GM18861 (cell line): Measurements from ENCODE around the gene MAP7D1.
"Not testable (repeated sequence)": the region's sequence is repeated elsewhere in the genome, so short reads cannot be mapped to it uniquely, and the experiment has no call there.

Experiments
- ATAC-seq: cut with Tn5 transposase; IDR thresholded peaks from one replicate; pipeline ENCODE4 v1.9.1; 2021; ENCODE audit not compliant: unreplicated experiment

The MAP7D1 gene

DNA sequence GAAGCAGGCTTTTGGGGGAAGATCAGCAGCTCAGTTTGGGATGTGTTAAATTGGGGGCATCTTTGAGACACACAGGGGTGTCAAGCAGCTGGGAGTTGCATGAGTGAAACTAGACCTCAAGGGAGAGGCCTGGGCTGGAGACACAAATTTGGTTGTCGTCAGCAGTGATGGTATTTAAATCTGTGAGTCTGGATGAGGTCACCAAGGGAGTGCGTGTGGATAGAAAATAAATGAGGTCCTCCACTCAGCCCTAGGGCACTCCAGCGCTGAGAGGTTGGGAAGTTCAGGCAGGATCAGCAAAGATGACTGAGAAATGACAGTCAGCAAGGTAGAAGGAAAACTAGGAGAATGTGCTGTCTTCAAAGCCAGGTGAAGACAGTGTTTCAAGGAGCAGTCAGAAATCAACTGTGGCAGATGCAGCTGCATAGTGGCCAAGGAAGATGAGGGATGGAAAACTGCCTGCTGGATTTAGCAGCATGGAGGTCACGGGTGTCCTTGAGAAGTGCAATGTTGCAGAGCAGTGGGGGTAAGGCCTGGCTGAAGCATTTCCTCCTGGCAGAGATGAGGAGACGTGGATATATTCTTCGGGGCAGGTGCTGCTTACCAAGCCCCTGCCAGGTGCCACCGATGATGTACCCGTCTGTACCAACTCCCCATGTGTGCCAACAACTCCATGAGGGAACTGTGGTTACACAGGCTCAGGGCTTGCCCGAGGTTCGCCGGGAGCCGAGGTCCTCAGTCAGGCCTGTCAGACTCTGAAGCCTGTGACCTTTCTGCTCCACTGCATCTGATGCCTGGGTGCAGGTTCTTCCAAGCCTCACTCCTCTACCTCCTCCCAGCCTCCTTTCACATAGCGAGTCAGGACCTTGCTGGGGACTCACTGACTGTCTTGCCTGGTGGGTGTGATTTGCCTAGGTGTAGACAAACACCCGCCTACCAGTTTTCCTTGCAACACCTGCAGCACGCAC, 11.3 kb downstream of the MAP7D1 start:
- ATAC-seq, result no peak

DNA sequence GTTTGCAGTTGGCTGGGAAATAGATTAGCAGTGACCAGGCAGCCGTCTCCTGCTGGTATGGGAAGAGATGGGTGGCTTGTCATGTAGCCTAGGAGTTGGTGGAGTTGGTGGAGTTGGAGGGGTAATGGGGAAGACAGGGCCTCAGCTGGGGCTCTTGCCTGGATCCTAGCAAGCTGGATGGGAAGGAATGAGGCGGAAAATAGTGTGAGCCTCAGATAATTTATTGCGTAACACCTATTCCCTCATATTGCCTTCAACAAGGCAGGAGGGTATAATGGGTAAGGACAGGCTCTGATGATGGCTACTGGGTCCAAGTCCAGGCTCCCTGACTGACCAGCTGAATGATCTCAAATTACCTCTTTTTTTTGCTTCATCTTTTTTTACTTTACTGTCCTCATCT, 12.6 kb downstream of the MAP7D1 start:
- ATAC-seq, result no peak

DNA sequence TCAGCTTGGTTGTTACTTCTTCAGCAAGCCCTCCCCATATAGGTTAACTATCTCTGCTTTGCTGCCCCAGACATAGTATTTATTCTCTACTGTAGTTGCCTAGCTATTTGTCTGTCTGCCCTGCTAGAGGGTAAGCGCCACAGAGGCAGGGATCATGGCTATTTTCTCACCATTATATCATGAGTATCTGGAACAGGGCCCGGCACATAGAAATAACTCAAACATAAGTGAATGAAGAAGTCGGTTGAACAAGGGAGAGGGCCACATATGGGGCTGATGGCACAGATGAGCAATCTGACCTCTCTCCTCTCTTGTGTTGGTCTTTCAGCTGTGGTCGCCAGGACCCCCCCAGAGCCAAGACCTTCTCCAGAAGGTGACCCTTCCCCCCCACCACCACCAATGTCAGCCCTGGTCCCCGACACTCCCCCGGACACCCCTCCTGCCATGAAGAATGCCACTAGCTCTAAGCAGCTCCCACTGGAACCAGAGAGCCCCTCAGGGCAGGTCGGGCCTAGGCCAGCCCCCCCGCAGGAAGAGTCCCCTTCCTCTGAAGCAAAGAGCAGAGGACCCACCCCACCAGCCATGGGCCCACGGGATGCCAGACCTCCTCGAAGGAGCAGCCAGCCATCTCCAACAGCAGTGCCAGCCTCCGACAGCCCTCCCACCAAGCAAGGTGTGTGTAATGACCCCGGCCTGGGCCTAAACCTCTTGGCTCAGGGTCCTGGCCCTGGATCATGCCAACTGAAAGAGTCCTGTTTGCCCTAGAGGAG, 14.9 kb downstream of the MAP7D1 start:
- ATAC-seq, result no peak

DNA sequence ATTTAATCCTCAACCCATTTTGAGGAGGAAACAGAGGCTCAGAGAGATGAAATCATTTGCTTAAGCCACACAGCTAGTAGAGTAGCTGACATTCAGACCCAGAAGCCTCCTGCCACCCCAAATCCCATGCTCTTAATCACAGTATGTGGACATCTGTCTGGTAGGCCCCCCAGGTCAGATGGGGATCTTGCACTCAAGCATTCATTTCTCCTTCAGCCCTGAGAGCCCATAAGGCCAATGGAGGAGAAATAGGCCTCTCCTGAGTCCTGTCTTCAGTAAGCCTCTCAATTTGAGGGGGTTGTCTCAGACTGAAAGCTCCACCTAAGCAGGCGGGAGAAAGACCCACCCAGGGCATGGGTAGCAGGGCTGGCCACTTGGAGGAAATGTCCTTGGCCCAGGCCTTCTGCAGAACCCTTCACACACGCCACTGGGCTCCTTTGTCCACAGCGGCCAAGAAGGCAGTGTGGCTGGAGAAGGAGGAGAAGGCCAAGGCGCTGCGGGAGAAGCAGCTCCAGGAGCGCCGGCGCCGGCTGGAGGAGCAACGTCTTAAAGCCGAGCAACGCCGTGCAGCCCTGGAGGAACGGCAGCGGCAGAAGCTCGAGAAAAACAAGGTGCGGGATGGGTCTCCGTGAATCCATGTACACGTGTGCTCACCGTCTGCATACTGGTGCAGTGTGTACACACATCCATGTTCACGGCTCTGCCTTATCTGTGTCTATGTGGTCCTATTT, 16.2 kb downstream of the MAP7D1 start:
- no peak for ATAC-seq

DNA sequence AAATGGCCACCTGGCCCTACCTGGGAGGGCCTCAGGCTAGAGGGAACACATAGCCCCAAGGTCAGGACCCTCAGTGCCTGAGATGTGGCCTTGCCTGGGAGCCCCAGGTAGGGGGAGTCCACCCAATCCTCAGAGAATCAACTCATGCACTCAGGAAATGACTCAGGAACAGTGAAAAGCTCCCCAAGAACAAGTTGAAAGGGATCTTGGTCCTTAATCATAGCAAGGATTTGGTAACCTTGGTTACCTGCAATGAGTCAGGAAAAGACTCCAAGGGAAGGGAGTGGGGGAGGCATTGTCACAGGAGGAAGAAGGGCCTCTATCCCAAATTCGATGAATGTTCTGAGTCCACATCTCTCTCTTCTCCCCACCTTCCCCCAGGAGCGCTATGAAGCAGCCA, 17.0 kb downstream of the MAP7D1 start:
- no peak for ATAC-seq

DNA sequence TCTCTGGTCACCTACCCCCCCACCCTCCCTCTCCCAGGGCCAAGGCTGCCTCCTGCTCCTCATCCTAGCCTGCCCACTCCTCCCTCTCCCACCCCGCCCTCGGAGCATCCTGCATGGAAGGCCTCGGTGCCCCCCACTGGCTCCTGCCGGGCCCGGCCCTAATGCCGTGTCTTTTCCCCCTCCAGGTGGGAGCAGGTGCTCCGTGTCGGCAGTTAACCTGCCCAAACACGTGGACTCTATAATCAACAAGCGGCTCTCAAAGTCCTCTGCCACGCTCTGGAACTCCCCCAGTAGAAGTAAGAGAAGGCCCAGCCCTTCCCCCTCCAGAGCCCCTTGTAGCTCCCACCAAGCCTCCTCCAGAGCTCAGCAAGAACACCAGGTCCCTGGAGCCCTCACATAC, 18.8 kb downstream of the MAP7D1 start:
- no peak for ATAC-seq

DNA sequence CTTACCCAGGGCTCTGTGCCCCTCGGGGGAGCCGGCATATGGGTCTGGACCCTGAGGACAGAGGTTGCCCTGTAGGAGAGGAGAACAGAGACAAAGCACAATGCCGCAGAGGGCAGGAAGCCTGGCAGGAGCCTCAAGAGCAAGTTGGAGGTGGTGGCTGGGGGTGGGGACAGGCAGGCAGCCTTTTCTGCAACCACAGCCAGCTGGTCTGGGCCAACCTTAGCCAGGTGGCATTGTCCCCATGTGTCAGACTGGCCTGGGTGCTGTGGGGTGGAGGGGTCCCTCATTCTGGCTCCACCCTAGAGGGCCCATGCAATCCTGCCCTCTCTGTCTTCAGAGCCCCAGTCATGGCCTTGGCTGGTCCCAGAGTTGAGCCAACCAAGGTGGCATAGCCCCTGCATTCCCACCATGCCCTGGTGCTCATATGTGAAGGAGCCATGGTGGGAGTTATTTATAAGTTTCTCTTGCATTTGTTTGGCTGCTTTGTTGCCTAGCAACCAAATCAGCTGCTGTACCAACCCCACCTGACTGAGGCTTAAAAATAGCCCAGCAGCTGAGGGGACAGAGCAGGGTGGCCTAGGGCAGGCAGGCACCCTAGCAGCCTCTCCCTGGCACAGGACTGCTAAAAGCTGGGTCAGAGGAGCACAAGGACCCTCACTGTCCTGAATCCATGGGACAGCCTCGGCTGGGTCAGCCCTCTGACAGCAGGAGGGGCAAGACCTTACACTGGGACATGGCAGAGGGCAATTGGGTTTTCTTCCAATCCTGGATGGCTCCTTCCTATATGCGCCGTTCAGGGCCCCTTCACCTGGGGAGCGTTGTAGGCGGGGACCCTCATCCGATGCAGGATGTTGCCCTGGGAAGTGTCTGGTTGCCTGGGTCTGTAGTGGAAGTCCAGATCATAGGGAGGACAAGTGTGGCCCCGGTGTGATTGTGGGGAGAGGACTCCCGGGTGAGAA, 19.5 kb downstream of the MAP7D1 start:
- no peak for ATAC-seq

DNA sequence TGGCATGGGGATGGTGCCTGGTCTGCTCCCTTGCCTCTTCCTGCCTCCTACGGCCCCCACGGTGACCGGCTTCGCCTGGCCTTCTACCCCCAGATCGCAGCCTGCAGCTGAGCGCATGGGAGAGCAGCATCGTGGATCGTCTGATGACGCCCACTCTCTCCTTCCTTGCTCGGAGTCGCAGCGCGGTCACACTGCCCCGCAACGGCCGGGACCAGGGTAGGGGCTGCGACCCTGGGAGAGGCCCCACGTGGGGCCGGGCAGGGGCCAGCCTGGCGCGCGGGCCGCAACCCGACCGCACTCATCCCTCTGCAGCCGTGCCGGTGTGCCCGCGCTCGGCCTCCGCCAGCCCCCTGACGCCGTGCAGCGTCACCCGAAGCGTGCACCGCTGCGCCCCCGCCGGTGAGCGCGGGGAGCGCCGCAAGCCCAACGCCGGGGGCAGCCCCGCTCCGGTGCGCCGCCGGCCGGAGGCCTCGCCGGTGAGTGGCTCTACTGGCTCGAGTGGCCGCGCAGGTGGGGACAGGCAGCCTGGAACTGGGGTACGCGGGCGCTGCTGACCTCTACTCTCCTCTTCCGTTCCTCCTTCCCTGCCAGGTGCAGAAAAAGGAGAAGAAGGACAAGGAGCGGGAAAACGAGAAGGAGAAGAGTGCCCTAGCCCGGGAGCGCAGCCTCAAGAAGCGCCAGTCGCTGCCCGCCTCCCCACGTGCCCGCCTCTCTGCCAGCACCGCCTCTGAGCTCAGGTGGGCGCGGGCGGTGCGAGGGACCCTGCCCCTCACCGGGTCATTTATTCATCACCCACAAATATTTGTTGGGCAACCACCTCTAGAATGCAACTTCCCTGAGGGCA, 20.4 kb downstream of the MAP7D1 start:
- ATAC-seq, result no peak

DNA sequence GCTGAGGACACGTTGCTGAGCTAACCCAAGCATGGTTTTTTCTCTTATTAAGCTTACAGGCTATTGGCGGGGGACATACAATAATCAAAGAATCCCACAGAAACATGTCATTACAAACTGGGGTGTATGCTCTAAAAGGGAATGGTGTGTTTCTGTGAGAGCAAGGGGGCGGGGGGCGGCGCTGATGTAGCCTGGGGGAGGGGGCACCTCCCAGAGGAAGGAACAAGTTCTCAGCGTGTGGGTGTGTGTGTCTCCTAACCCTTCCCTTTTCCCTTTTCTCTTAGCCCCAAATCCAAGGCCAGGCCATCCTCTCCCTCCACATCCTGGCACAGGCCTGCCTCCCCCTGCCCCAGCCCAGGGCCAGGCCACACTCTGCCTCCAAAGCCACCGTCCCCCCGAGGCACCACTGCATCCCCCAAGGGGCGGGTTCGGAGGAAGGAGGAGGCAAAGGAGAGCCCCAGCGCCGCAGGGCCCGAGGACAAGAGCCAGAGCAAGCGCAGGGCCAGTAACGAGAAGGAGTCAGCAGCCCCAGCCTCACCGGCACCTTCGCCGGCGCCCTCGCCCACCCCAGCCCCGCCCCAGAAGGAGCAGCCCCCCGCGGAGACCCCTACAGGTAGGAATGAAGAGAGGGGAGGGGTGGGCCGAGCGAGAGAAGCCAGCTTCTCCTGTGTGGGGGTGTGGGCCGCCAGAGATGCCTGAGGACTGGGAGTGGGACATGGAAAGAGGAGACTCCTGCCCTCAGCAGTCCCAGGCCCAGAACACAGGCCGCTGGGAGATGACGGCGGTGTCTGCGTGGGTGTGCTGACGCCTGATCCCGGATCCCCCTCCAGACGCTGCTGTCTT, 21.9 kb downstream of the MAP7D1 start:
- ATAC-seq, result no peak

DNA sequence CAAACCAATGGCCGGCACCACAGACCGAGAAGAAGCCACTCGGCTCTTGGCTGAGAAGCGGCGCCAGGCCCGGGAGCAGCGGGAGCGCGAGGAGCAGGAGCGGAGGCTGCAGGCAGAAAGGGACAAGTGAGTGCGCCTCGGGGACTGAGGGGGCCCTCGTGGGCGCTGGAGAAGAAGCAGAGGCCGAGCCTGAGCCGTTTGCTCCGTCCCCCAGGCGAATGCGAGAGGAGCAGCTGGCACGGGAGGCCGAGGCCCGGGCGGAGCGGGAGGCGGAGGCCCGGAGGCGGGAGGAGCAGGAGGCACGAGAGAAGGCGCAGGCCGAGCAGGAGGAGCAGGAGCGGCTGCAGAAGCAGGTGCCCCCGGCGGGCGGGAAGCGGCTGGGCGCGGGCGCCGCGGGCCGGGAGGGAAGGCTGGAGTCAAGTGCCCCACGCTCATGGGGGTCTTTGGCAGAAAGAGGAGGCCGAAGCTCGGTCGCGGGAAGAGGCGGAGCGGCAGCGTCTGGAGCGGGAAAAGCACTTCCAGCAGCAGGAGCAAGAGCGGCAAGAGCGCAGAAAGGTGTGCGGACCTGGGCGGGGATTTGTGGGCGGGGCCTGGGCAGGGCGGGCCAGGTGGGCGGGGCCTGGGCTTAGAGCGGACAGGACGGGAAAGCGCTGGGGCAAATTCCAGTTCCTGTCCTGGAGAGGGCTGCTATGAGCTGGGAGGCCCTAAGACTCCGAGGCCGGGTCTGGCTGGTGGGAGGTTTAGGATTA, 22.7 kb downstream of the MAP7D1 start:
- no peak for ATAC-seq

DNA sequence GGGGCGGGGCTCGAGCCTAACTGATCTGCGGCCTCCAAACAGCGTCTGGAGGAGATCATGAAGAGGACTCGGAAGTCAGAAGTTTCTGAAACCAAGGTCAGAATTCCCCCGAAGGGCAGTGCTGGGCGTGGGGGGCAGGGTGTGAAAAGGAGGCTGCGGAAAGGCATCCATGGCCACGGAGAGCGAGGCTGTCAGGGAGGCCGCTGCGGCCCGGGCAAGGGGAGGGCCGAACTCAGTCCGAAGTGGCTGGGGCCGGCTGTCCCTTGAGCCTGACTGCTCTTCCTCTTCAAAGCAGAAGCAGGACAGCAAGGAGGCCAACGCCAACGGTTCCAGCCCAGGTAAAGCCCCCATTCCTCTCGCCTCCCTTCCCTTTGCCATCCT, 23.2 kb downstream of the MAP7D1 start:
- no peak for ATAC-seq

DNA sequence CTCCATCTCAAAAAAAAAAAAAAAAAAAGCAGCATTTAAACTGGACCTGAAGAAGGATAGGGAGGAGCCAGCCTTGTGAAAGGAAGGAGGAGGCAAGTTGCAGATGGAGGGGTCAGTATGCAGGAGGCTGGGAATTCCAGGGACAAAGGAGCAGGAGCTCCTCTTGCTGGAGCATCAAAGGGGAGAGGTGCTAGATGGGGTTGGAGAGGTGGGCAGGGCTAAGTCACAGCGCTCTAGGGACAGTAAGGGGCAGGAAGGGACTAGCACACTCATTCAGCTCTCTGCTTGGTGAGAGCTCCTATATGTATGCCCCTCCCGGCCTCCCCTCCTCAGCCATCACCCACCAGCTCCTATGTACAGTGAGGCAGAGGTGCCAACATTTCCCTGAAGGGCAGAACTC, 26.8 kb downstream of the MAP7D1 start:
- no peak for ATAC-seq

DNA sequence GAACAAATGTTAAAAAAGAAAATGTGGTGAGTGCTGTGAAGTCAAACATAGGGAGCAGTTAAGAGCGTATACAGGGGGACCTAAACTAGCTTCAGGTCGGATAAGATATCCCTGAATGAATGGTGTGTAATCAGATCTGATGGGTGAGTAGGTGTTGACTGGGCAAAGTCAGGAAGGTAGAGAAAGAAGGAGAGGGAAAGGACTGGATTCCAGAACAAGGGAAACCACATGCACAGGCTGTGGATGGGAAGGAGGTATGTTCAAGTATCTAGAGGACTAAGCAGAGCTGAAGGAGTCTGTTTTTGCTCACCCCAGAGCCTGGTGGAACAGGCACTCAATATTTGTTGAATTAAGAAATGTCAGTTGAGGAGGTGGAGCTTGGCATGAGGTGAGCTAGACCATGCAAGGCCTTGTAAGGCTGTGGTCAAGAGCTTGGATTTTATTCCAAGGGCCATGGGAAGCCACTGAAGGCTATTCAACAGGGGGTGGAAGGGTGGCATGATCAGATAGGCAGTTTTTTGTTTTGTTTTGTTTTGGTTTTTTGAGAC, 27.4 kb downstream of the MAP7D1 start:
- ATAC-seq, result no peak

DNA sequence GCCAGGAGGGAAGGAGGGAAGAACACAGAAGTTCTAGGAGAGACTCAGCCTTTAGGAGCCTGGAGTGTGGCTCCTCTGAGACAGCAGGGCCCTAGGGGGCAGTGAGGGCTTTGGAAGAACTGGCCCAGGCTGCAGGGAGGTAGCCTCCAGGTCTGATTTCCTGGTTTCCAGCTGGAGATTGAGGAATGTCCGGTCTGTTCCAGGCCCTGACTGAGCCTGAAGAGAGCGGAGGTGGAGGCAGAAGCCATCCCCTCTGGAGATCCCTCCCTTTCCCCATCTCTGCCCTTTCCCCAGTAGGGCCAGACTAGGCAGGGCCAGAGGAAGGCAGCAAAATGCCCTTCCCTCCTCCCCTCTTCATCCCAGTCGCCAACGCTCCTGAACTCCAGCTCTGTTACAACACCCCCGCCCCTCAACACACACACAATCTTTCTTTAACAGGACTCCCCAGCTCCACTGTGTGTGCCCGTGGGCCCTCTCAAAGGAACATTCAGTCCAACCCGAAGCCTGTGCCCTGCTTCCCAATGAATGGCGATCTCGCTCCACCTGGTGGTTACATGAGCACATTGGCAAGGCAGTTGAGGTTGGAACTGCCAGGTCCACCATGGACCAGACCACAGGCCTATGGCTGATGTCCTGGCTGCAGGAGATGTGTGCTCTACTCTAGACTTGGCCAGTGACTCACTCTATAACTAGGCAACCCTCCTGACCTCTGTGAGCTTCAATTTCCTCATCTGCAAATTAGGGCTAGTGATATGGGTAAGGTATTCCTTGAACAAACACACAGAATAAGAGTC, 32.0 kb downstream of the MAP7D1 start:
- ATAC-seq, result no peak

DNA sequence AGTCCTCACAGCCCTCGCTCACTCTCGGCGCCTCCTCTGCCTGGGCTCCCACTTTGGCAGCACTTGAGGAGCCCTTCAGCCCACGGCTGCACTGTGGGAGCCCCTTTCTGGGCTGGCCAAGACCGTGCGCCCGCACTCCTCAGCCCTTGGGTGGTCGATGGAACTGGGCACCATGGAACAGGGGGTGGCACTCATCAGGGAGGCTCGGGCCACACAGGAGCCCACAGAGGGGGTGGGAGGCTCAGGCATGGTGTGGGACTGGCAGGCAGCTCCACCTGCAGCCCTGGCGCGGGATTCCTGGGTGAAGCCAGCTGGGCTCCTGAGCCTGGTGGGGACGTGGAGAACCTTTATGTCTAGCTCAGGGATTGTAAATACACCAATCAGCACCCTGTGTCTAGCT, 40.8 kb downstream of the MAP7D1 start:
- not testable (repeated sequence) for ATAC-seq

DNA sequence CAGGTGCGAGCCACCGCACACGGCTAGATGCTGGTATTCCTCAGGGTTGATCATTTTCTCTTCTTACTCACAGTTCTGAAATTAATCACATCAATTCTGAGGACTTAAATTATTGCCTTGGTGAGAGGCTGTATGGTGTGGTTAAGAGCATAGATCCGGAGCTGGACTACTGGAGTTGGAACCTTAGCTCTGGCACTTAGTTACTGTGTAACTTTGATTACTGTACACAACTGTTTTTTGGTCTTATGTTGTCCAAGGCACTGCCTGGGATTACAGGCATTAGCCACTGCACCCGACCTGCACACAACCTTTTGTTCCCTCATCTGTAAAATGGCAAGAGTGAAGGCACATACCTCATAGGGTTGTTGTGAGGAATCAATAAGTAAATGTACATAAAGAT, 42.7 kb downstream of the MAP7D1 start:
- no peak for ATAC-seq
